ENCODE measurements around the gene DDX54.

The DDX54 gene

DNA sequence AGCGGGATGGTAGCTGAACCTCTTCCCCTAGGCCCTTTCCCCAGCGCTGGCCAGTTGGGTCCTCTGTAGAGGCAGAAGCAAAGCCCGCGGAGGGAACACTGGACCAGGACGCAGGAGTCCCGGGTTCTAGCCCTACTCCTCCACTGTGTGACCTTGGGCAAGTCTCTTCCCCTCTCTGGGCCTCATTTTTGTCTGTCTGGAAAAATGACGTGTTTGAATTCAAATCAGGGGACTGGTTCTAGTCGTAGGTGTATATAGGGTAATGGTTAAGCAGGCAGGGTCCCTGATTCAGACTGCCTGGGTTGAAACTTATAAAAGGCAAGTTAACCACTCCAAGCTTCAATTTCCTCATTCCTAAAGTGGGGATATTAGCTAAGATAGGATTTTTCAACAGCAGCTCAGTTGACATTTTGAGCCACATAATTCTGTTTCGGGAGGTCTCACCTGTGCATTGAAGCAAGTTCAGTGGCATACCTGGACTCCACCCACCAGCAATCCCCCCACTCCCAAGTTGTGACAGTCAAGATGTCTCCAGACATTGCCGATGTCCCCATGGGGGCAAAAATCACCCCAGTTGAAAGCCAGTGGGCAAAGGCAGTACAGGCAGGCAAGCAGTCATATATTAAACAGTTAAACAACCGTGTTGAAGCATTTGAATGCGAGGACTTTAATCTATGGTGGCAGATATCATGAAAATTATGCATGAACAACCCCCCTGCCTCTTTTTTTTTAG lies 36.9 kb upstream of the DDX54 start:
- no peak for TF ChIP-seq EZH2phosphoT487 (IDR thresholded peaks at IDR 0.05; ENCODE audit: low read depth)
- TF ChIP-seq, protein P1, sequence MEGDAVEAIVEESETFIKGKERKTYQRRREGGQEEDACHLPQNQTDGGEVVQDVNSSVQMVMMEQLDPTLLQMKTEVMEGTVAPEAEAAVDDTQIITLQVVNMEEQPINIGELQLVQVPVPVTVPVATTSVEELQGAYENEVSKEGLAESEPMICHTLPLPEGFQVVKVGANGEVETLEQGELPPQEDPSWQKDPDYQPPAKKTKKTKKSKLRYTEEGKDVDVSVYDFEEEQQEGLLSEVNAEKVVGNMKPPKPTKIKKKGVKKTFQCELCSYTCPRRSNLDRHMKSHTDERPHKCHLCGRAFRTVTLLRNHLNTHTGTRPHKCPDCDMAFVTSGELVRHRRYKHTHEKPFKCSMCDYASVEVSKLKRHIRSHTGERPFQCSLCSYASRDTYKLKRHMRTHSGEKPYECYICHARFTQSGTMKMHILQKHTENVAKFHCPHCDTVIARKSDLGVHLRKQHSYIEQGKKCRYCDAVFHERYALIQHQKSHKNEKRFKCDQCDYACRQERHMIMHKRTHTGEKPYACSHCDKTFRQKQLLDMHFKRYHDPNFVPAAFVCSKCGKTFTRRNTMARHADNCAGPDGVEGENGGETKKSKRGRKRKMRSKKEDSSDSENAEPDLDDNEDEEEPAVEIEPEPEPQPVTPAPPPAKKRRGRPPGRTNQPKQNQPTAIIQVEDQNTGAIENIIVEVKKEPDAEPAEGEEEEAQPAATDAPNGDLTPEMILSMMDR (IDR thresholded peaks at IDR 0.05; ENCODE audit: low read depth, low read length): no peak
- Histone ChIP-seq H3K36me3 (replicated peaks; ENCODE audit: low read depth, low read length) (peaks cover 4% of the 10 kb centered on the region), H3K9ac (ENCODE audit: low read length) (peak overlapping the region; percentile 85), H3K27me3 (ENCODE audit: low read depth, low read length) (no peaks in the 10 kb centered on the region; the same call in 1 of the 2 replicates), H3K27ac (ENCODE audit: low read length) (peak overlapping the region; percentile 51), H3K9me3 (ENCODE audit: insufficient read depth, low read length) (no peaks in the 10 kb centered on the region), H3K79me2 (ENCODE audit: low read length) (peaks cover 27% of the 10 kb centered on the region), H2AFZ (ENCODE audit: low read depth, low read length) (no peak overlapping the region), H4K20me1 (ENCODE audit: insufficient read depth, low read length) (no peaks in the 10 kb centered on the region), H3K4me3 (ENCODE audit: low read length) (peak overlapping the region; percentile 93), H3K4me2 (ENCODE audit: low read length) (peak overlapping the region; percentile 98), H3K4me1 (ENCODE audit: low read length) (peaks cover 23% of the 10 kb centered on the region)

DNA sequence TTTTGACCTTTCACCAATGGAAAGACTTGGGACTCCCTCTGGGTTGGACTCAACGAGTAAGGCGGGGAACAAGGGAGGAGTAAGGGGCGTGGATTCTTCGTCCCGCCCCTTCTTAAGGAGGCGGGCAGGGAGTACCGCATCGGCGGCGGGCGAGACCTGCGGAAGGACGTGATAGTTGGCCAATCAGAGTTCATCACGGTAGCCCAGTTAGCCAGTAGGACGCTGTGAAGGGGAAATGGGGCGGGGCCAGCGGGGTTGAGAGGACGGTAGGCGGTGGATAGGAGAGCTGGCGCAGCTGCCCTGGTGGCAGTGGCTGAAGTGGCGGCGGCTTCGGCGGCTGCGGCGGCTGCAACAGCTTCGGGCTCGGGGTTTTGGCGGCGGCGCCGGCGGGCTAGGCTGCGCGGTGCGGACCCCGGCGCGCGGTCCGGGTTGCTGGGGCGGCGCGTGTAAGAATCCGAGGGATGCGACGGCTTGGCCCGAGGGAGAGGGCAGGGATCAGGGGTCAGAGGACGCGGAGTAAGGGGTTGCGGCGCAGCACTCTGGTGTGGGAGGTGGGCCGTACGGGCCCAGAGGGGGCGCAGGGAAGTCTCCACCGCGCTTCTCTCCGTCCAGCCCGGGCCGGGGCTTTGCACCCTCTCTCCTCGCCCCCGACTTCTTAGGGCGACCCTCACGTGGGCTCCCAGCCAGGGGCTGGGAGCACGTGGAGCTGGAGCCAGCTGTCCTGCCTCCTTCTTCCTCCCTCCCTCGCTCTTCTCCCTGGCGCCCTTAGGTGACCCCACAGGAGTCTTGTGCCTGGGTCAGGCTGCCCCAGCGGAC lies 36.1 kb upstream of the DDX54 start, which contains the start of gene TPCN1:
TSS of gene TPCN1 (plus strand) at position 284 of the 816 bp plus-strand sequence. CDS start 5,389 bp downstream, outside the sequence.
- H3K4me3 ChIP-seq (ENCODE audit: low read length): peak within 1 kb of the TSS; percentile 93
- H2AFZ ChIP-seq (ENCODE audit: low read depth, low read length): peak within 1 kb of the TSS; percentile 72

DNA sequence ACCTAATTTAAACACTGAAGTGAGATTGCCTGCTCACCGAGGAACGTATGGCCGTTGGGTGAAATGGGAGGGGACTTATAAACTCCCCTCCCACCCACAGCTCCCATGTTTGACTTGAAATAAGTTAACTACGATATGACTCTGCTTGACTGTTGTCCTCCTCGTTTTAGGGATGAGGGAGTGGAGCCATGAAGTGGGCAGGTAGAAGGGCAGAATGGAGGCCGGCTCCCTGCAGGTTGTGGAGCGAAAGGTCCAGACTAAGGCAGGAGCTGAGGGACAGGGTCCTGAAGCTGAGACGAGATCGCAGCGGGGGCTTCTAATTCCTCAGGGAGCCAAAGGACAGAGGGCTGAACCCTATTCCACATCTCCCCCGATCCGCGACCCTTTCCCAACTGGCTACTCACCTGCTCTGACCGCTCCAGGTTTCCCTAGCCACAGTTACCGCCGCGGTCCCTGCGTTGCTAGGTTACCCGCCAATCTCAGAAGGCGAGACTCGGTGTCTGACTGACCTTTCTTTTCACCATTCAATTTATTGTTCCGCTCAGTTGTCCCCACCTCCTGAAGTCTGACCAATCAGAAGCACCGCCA lies 35.4 kb upstream of the DDX54 start:
- H4K20me1 ChIP-seq (ENCODE audit: insufficient read depth, low read length): no peaks in the 10 kb centered on the region
- no peak overlapping the region for H3K27ac ChIP-seq (ENCODE audit: low read length)
- peak overlapping the region; percentile 72 for H2AFZ ChIP-seq (ENCODE audit: low read depth, low read length)
- peak overlapping the region; percentile 58 for H3K9ac ChIP-seq (ENCODE audit: low read length)
- no peaks in the 10 kb centered on the region for H3K36me3 ChIP-seq (replicated peaks; ENCODE audit: low read depth, low read length)
- peaks cover 27% of the 10 kb centered on the region for H3K4me1 ChIP-seq (ENCODE audit: low read length)
- H3K79me2 ChIP-seq (ENCODE audit: low read length): peaks cover 27% of the 10 kb centered on the region
- H3K4me3 ChIP-seq (ENCODE audit: low read length): peak overlapping the region; percentile 91
- H3K9me3 ChIP-seq (ENCODE audit: insufficient read depth, low read length): no peaks in the 10 kb centered on the region
- TF ChIP-seq, protein P1 (IDR thresholded peaks at IDR 0.05; ENCODE audit: low read depth, low read length): no peak
- H3K27me3 ChIP-seq (ENCODE audit: low read depth, low read length): no peaks in the 10 kb centered on the region; the same call in 1 of the 2 replicates
- H3K4me2 ChIP-seq (ENCODE audit: low read length): peak overlapping the region; percentile 98

More for the DNA sequence above, 36.1 kb upstream of the DDX54 start, which contains the start of gene TPCN1:
- Histone ChIP-seq H3K79me2 (ENCODE audit: low read length) (peaks cover 27% of the 10 kb centered on the region), H4K20me1 (ENCODE audit: insufficient read depth, low read length) (no peaks in the 10 kb centered on the region), H3K9ac (ENCODE audit: low read length) (peak within 1 kb of the TSS; percentile 85), H3K36me3 (replicated peaks; ENCODE audit: low read depth, low read length) (no peaks in the 10 kb centered on the region), H3K4me1 (ENCODE audit: low read length) (peaks cover 23% of the 10 kb centered on the region), H3K27me3 (ENCODE audit: low read depth, low read length) (no peaks in the 10 kb centered on the region; the same call in 1 of the 2 replicates), H3K9me3 (ENCODE audit: insufficient read depth, low read length) (no peaks in the 10 kb centered on the region), H3K4me2 (ENCODE audit: low read length) (peak within 1 kb of the TSS; percentile 98), H3K27ac (ENCODE audit: low read length) (peak within 1 kb of the TSS; percentile 51)
- TF ChIP-seq, protein P1 (IDR thresholded peaks at IDR 0.05; ENCODE audit: low read depth, low read length): no peak
- TF ChIP-seq EZH2phosphoT487 (IDR thresholded peaks at IDR 0.05; ENCODE audit: low read depth): no peak
